Measurements from ENCODE around the gene TMEM184C. TPM values are rescaled to one million over a fixed set of nuclear protein-coding genes. Genes with fewer than 3 reads are reported as not detected.

The TMEM184C gene
- total RNA-seq, 4 donors from 2014 or later, result 14.9 to 40.3 (median 25.5) TPM

DNA sequence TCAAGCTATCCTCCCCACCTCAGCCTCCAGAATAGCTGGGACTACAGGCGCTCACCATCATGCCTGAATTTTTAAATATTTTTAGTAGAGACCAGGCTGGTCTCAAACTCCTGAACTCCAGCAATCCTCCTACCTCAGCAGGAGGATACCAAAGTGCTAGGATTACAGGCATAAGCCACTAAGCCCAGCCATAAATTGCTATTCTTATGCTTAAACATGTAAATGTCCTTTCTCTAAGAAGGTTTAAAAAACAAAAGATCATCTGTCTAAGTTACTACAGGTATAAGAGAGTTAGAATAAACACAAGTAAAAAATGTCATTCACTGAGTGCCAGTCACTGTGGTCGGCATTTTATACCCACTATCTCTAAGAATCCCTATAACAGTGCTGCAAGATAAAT is 38.4 kb downstream of the TMEM184C start:
- intact Hi-C loops (cut with DNase I; ENCODE audit: low total_unique reads), result no loop called here

DNA sequence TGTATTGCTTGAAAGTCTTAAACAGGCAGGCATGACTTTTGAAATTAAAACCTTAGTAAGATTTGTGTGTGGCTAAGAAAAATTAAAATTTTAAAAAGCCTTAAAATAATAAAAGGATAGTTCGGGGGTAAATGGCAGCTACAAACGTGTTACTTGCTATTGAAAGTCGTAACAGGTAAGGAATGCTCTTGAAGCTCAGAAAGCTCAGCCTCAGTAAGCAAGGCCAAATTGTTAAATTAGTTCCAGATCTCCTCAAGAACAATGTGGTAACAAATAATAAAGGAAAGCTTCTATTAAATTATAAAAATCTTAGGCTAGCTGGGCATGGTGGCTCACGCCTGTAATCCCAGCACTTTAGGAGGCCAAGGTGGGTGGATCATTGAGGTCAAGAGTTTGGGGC is 41.3 kb downstream of the TMEM184C start:
- intact Hi-C loops (cut with DNase I; ENCODE audit: low total_unique reads) (no loop called here), in situ Hi-C loops (cut with MboI; ENCODE audit: low pct_ligation_motif_present in 1 of 4, low pct_unique_long_range_greater_than_20kb in 1 of 4, low sequenced_read_pairs in 3 of 4) (no loop called here)
- 89 to 97% methylated on average over 4 of the region's 4 CpGs for WGBS, 2 donors (ENCODE audit: low coverage in 1 of 2)
- Histone ChIP-seq H3K4me3 (no peak overlapping the region), H3K9me3 (no peaks in the 10 kb centered on the region), H3K4me1 (no peaks in the 10 kb centered on the region), H3K27me3 (no peaks in the 10 kb centered on the region), H3K27ac (no peak overlapping the region), H3K36me3 (peaks cover 0 to 30% (median 8%) of the 10 kb centered on the region in 4 donors)
- TF ChIP-seq EP300 (IDR thresholded peaks at IDR 0.05; ENCODE audit: low read depth), result no peak
- TF ChIP-seq, protein P1, sequence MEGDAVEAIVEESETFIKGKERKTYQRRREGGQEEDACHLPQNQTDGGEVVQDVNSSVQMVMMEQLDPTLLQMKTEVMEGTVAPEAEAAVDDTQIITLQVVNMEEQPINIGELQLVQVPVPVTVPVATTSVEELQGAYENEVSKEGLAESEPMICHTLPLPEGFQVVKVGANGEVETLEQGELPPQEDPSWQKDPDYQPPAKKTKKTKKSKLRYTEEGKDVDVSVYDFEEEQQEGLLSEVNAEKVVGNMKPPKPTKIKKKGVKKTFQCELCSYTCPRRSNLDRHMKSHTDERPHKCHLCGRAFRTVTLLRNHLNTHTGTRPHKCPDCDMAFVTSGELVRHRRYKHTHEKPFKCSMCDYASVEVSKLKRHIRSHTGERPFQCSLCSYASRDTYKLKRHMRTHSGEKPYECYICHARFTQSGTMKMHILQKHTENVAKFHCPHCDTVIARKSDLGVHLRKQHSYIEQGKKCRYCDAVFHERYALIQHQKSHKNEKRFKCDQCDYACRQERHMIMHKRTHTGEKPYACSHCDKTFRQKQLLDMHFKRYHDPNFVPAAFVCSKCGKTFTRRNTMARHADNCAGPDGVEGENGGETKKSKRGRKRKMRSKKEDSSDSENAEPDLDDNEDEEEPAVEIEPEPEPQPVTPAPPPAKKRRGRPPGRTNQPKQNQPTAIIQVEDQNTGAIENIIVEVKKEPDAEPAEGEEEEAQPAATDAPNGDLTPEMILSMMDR (IDR thresholded peaks at IDR 0.05), result no peak
- TF ChIP-seq POLR2A (IDR thresholded peaks at IDR 0.05), result no peak
- no peak for TF ChIP-seq POLR2AphosphoS5 (IDR thresholded peaks at IDR 0.05)
- no peak for DNase-seq

More for the DNA sequence above, 38.4 kb downstream of the TMEM184C start:
- DNase-seq, result no peak
- in situ Hi-C loops (cut with MboI; ENCODE audit: low pct_ligation_motif_present in 1 of 4, low pct_unique_long_range_greater_than_20kb in 1 of 4, low sequenced_read_pairs in 3 of 4), result no loop called here
- Histone ChIP-seq H3K27me3 (no peaks in the 10 kb centered on the region), H3K27ac (no peak overlapping the region), H3K9me3 (no peaks in the 10 kb centered on the region), H3K4me1 (no peaks in the 10 kb centered on the region), H3K4me3 (no peak overlapping the region), H3K36me3 (peaks cover 0 to 32% (median 8%) of the 10 kb centered on the region in 4 donors)
- TF ChIP-seq POLR2AphosphoS5 (IDR thresholded peaks at IDR 0.05) (no peak), POLR2A (IDR thresholded peaks at IDR 0.05) (no peak), EP300 (IDR thresholded peaks at IDR 0.05; ENCODE audit: low read depth) (no peak)
- TF ChIP-seq, protein P1 (IDR thresholded peaks at IDR 0.05), result no peak
- WGBS, 2 donors (ENCODE audit: low coverage in 1 of 2), result 94 to 96% methylated on average over 2 of the region's 2 CpGs

DNA sequence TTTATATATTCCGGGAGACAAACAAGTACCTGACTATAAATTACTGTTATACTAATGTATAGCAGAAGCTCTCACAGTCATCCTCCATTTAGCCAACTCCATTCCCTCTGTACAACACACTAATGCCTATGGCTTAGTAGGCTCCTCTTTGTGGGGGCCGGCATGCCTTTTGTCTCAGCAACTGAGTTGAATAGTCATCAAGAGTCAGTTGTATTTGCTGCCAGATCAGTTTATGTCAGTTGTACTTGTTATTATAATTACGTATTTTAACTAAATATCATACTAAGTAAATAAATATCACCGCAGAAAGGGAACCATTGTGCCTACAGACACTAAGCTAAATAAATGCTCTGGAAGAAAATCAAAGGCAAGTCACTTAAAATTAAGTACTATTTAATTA is 56.9 kb downstream of the TMEM184C start:
- in situ Hi-C loops (cut with MboI; ENCODE audit: low pct_ligation_motif_present in 1 of 4, low pct_unique_long_range_greater_than_20kb in 1 of 4, low sequenced_read_pairs in 3 of 4) (no loop called here), intact Hi-C loops (cut with DNase I; ENCODE audit: low total_unique reads) (no loop called here)
- Histone ChIP-seq H3K9me3 (no peaks in the 10 kb centered on the region), H3K4me3 (no peak overlapping the region), H3K27me3 (no peaks in the 10 kb centered on the region), H3K36me3 (no peaks in the 10 kb centered on the region), H3K4me1 (no peaks in the 10 kb centered on the region), H3K27ac (no peak overlapping the region)
- DNase-seq, result no peak
- WGBS, 2 donors (ENCODE audit: low coverage in 1 of 2), result 68 to 92% methylated on average over 4 of the region's 4 CpGs
- TF ChIP-seq, protein P1 (IDR thresholded peaks at IDR 0.05), result no peak
- TF ChIP-seq EP300 (IDR thresholded peaks at IDR 0.05; ENCODE audit: low read depth), result no peak
- TF ChIP-seq POLR2AphosphoS5 (IDR thresholded peaks at IDR 0.05), result no peak
- TF ChIP-seq POLR2A (IDR thresholded peaks at IDR 0.05), result no peak

DNA sequence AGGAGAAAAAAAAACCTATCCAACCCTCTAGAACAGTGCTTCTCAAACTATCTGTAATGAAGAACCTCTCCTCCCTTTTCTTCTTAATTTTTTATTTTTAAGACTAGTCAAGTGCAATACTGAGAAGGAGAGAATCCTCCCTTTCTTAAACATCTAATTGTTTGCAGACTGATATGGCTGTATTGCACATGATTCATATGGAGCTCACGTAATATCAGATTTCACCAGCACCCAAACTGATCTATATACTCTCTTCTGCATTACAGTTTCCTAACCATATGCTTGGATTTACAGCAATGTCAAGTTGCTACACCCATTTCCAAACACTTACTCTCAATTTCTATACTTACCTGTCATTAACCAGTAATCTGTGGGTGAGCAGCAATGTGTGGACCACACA is 57.3 kb downstream of the TMEM184C start:
- Histone ChIP-seq H3K4me3 (no peak overlapping the region), H3K27ac (no peak overlapping the region), H3K9me3 (no peaks in the 10 kb centered on the region), H3K27me3 (no peaks in the 10 kb centered on the region), H3K4me1 (no peaks in the 10 kb centered on the region), H3K36me3 (no peaks in the 10 kb centered on the region)
- TF ChIP-seq EP300 (IDR thresholded peaks at IDR 0.05; ENCODE audit: low read depth) (no peak), POLR2AphosphoS5 (IDR thresholded peaks at IDR 0.05) (no peak), POLR2A (IDR thresholded peaks at IDR 0.05) (no peak)
- TF ChIP-seq, protein P1 (IDR thresholded peaks at IDR 0.05), result no peak
- no peak for DNase-seq
- 88 to 100% methylated on average over 1 of the region's 1 CpG for WGBS, 2 donors (ENCODE audit: low coverage in 1 of 2)
- in situ Hi-C loops (cut with MboI; ENCODE audit: low pct_ligation_motif_present in 1 of 4, low pct_unique_long_range_greater_than_20kb in 1 of 4, low sequenced_read_pairs in 3 of 4) (no loop called here), intact Hi-C loops (cut with DNase I; ENCODE audit: low total_unique reads) (no loop called here)

Measured in transverse colon (tissue), 4 donors.